Stimulated activated CD8-positive, alpha-beta memory T cell treated with anti-CD3 and anti-CD28 coated beads, Interleukin-7, amount 100 ng/mL, for 4 hours (primary cell): ENCODE measurements around the gene AMBRA1.

Experiments
- DNase-seq, 2 donors: peaks; one replicate each; pipeline ENCODE4 v3.0.0-alpha.2; 2020; ENCODE audit warnings: low read depth in 2 of 2

The AMBRA1 gene, protein sequence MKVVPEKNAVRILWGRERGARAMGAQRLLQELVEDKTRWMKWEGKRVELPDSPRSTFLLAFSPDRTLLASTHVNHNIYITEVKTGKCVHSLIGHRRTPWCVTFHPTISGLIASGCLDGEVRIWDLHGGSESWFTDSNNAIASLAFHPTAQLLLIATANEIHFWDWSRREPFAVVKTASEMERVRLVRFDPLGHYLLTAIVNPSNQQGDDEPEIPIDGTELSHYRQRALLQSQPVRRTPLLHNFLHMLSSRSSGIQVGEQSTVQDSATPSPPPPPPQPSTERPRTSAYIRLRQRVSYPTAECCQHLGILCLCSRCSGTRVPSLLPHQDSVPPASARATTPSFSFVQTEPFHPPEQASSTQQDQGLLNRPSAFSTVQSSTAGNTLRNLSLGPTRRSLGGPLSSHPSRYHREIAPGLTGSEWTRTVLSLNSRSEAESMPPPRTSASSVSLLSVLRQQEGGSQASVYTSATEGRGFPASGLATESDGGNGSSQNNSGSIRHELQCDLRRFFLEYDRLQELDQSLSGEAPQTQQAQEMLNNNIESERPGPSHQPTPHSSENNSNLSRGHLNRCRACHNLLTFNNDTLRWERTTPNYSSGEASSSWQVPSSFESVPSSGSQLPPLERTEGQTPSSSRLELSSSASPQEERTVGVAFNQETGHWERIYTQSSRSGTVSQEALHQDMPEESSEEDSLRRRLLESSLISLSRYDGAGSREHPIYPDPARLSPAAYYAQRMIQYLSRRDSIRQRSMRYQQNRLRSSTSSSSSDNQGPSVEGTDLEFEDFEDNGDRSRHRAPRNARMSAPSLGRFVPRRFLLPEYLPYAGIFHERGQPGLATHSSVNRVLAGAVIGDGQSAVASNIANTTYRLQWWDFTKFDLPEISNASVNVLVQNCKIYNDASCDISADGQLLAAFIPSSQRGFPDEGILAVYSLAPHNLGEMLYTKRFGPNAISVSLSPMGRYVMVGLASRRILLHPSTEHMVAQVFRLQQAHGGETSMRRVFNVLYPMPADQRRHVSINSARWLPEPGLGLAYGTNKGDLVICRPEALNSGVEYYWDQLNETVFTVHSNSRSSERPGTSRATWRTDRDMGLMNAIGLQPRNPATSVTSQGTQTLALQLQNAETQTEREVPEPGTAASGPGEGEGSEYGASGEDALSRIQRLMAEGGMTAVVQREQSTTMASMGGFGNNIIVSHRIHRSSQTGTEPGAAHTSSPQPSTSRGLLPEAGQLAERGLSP (N-terminal part only)

DNA sequence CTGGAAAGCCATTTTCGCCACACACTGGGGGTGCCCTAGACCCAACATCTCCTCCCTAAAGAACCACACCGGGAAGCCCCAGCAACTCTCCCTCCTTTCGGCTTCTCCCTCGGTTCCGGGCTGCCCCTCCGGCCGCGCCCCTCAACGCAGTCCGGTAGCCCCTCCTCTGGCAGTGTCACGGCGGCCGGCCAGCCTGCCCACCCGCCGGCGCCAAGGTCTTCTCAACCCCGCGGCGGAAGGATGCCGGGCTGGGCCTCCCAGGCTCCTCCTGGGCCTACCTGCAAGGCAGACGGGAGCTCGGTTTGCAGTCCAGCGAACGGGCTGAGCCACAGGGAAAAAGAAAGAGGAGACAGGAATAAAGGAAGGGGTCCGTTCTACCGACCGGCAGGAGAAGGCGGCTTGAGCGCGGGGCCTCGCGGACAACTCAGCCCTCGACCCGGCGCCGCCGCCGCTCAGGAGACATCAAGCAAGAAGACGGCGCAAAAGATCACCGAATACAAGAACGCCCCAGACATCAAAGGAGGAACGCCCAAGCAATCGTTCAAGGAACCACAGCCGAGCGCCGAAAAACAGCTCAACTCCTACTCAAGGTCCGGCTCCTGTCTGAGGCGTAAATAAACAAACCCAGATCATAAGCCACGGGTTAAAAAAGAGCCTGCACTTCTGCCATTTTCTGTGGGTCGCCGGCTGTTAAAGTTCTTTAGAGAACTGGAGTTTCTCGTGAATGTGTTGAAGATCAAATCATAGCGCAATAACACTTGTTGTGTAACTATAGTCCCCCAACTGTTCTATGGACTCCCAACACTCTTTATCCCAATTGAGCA, at the start of gene AMBRA1:
Gene AMBRA1, minus strand, starts transcription at position 474 of the 824 bp plus-strand sequence. CDS start 45,643 bp downstream, outside the sequence.
- peak; percentile 61 to 69 for DNase-seq

DNA sequence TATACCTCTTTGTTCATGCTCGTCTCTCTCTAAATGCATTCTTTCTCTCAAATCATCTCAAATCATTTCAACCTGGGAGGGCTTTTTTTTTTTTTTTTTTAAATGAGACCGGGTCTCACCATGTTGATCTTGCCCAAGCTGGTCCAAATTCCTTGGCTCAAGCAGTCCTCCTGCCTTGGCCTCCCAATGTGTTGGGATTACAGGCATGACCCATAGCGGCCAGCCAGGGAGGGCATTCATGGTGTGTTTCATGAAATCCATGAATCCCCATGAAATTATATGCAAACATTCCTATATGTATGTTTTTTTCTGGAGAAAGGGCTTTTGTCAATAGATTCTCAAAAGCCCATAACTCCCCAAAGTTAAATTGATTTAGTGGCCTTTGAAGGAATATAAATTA, 49.7 kb upstream of the AMBRA1 start:
- no peak for DNase-seq

DNA sequence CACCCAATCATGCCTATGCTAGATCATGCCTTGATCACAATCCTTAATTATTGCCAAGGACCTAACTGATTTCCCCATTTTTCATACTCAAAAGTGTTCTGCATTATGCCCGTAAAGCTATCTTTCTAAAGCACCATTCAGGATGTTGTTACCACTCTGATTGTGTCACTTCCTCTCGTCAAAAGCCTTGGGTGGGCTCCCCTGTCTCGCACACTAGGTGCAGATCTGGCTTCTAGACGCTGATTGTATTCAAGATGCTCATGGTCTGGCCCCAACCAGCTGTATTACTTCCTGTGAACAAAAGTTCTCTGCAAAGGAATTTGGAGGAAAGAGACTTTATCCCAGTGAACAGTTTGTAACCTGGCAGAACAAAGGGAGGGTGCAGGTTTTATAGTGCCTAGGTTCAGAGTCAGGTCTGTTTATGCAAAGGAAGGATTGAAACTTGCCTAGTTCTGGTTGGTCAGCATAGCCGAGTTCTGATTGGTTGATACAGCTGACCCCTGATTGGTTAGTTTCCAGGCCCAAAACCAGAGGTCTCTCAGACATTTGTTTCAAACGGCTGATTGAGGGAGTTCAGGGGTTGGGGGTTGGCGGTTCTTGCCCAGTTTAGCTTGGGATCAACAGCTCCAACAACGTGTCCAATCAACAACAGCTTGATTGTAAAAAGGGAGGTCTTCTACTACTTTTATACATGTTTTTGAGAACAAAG, 49.0 kb upstream of the AMBRA1 start:
- no peak for DNase-seq

DNA sequence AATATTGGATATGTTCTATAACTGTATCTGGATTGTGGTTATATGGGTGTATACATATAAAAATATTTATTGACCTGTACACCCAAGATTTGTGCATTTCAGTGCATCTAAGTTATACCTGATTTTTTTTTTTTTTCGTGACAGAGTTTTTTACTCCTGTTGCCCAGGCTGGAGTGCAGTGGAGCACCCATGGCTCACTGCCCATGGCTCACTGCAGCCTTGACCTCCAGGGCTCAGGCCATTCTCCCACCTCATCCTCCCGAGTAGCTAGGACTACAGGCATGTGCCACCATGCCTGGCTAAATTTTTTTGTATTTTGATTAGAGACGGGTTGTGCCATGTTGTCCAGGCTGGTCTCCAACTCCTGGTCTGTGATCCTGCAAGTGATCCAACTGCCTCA, 47.8 kb upstream of the AMBRA1 start:
- DNase-seq = no peak

DNA sequence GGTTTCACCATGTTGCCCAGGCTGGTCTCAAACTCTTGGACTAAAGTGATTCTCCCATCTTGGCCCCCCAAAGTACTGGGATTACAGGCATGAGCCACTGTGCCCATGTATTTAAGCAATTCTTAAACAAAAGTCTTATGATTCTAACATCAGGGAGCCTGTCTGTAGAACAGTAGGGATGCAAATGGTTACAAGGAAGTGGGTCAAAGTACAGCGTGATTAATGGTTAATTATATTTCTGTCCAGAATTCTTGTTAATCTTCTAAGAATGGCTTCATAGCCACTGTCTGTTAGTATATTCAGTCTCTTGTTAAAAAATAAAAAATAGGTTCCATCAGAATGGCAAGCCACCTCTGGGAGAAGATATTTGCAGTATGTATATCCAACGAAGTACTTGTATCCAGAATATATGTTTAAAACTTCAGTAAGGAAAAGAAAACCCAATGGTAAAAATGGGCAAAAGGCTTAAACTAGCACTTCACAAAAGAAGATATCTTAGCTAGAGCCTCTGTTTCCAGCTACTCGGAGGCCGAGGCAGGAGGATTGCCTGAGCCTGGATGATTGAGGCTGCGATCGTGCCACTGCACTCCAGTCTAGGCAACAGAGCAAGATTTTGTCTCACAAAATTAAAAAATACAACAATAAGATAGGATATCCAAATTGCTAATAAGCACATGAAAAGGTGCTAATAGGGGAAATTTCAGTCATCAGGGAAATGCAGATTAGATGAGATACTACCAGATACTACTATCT, 46.4 kb upstream of the AMBRA1 start:
- no peak for DNase-seq

DNA sequence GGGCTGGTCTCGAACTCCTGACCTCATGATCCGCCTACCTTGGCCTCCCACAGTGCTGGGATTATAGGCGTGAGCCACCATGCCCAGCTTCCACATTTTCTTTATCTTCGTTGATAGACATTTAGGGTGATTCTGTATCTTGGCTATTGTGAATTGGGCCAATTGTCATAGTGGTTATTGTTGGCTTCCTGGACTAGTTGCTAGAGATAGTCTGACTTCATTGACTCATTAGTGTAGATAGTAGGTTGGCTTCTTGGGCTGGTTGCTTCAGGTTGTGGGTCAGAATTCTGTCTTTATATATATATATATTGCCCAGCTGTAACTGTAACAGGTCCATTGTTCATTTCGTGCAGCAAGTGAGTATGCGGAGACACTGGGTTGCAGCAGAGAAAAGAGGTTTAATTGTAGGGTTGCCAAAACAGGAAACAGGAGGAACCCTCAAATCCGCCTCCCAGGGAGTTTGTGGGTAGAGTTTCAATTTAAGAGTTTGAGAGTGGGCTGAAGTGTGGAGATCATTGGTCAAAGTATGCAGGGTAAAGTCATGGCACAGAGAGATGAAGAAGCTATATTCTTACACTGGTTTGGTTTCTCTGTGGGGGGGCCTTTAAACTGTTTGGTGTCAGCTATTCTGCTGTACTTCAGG, 45.5 kb upstream of the AMBRA1 start:
- DNase-seq = no peak

DNA sequence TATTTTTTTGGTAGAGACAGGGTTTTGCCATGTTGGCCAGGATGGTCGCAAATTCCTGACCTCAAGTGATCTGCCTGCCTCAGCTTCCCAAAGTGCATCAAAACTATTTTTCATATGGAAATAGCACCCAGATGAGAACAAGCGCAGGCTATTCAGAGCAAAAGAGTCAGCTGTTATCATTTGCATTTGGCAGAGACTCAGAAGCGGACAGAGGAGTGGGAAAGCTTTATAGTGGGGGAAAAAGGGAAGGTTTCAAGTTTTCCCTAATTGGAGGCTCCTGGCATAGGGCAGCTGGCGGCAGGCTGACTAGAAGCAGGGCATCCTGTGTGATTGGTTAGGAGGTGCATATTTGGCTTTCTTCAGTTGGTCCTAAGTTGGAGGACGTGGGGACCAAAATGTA, 43.7 kb upstream of the AMBRA1 start:
- DNase-seq = no peak

DNA sequence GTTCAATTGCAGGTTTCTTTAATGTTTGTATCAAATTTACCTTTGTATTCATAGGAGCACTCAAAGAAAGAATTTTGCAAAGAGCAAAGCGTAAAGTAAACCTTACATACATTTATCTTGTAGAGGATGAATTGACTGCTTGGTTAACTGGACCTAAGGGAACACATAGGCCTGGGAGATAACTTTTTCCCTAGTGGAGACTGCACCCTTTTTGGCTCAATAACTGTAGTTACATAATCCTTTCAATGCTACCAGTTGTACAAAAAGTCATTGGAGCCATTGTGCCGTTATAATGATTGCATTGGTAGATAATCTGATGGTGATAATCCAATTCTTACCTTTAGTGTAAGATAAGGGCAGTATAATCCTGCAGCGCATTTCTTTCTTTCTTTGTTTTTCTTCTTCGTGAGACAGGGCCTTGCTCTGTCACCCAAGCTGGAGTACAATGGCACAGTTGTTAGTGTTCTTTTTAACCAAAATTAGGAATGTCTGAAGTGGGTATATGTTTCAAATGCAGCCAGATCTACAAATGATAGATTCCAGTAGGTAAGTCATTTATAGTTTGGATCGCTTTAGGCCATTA, 41.8 kb upstream of the AMBRA1 start:
- DNase-seq = no peak

DNA sequence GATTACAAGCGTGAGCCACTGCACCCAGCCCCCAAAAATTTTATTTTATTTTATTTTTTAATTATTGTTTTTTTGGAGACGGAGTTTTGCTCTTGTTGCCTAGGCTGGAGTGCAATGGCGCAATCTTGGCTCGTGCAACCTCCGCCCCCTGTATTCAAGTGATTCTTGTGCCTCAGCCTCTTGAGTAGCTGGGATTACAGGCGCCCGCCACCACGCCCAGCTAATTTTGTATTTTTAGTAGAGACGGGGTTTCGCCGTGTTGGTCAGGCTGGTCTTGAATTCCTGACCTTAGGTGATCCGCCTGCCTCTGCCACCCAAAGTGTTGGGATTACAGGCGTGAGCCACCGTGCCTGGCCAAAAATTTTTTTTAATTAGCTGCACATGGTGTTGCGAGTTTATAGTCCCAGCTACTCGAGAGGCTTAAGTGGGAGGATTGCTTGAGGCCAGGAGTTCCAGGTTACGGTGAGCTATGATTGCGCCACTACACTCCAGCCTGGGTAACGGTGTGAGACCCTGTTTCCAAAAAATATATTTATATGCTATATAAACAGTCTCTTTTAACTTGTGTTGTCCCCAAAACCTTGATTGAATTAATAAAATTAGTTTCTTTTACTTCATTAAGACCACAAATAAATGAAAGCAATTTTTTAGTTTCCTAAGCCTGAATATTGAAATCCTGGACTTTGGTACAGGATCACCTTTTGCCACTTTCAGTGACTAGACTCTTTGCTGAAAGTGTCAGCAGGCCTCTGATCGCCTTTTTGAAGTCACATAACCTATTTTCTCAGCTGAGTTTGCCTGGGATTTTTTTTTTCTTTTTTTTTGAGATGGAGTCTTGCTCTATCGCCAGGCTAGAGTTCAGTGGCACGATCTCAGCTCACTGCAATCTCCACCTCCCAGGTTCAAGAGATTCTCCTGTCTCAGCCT, 39.7 kb upstream of the AMBRA1 start:
- DNase-seq = no peak

DNA sequence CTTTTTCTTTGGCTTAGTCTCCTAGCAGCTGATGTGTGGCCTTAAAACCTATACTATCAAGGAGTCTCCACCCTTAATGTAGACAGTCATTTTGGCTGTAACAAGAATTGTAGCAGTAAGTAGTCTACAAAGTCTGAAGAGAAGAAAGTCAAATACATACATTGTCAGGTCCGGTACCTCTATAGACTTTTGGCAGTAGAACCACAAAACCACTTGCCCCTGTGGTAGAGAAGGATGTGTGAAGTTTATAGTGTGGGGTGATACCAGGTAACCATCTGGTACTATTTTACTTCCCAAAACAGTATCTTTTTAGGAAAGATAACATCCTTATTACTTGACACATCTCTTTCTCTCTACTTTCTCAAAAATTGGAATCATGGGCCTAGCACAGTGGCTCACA, 38.7 kb upstream of the AMBRA1 start:
- DNase-seq = no peak

DNA sequence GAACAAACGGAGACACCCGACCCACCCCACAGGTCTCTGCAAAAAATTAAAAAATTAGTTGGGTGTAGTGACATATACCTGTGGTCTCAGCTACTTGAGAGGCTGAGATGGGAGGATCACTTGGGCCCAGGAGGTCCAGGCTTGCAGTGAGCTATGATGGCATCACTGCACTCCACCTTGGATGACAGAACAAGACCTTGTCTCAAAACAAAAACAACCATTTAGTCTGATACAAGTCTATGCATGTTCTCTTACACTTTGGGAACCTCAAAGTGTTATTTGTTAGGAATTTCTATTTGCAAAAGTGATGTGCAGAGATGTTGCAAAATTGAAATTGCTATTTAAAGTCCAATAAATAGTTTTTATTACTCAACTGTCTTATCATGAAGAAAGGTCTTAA, 37.9 kb upstream of the AMBRA1 start:
- DNase-seq = no peak

DNA sequence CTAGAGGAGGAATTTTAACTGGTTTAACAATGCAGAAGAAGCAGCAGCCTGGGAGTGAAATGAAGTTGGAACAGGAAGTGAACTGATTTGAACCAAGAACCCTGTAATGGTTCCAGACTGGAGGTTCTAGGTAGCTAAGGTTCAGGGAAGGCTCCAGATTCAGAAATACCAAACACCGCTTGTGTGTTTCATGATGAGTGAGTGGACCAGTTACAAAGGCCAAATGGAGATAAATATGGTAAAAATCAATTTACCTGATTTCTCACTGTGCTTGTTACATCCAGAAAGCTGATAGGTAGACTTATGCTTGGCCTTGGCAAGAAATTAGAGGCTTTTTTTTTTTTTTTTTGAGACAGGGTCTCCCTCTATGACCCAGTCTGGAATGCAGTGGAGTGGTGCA, 36.4 kb upstream of the AMBRA1 start:
- no peak for DNase-seq

DNA sequence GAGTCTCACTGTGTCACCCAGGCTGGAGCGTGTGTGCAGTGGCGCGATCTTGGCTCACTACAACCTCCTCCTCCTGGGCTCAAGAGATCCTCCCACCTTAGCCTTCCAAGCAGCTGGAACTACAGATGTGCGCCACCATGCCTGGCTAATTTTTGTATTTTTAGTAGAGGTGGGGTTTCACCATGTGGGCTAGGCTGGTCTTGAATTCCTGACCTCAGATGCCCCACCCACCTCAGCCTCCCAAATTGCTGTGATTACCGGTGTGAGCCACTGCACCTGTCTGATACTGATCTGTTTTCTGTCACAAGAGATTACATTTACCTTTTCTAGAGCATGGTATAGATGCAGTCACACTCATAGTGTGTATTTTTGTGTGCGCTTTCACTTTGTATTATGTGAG, 35.1 kb upstream of the AMBRA1 start:
- no peak for DNase-seq

DNA sequence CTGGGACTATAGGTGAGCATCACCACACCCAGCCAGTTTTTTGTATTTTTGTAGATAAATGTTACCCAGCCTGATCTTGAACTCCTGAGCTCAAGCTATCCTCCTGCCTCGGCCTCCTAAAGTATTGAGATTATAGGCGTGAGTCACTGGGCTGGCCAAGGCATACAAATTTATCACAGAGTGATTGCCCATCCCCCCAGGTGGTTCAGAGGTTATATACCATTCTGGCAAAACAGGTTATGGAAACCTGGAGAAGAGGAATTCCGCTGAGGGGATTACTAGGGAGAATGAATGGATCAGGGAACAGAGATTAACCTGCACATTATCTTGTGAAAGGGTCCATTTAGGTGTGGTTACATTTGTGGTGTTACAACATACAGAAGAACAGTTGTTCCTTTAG, 31.6 kb upstream of the AMBRA1 start:
- DNase-seq = no peak

DNA sequence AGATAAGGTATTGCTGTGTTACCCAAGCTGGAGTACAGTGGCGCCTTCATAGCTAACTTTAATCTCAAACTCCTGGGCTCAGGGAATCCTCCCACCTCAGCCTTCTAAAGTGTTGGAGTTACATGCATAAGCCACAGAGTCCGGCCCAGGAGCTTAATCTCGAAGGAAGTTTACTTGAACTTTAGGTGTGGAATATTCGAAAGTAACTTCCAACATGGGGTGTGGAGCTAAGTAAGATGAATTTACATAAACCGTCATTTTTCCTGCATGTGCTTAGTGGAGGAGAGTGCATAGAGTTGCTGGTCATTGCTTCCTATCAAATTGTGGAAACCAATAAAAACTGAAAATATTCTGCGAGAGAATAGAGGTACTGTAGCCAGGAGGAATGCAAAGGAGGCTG, 25.0 kb upstream of the AMBRA1 start:
- DNase-seq = no peak

DNA sequence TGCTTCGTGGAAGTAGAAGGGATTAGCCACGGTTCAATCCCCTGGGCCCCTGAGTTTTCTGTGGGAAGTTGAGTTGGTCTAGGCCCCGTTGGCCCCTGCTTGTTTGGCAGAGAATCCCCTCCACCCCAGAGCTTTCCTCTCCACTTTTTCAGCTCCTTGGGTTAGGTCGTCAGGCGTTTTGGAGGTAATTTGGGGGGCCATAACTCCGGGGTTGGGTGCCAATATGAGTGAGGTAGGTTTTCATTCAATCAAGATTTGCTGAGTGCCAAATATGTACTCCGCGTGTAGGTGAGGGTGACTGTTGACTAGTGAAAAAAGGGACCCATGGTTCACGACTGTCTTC, 24.1 kb upstream of the AMBRA1 start:
- no peak for DNase-seq

DNA sequence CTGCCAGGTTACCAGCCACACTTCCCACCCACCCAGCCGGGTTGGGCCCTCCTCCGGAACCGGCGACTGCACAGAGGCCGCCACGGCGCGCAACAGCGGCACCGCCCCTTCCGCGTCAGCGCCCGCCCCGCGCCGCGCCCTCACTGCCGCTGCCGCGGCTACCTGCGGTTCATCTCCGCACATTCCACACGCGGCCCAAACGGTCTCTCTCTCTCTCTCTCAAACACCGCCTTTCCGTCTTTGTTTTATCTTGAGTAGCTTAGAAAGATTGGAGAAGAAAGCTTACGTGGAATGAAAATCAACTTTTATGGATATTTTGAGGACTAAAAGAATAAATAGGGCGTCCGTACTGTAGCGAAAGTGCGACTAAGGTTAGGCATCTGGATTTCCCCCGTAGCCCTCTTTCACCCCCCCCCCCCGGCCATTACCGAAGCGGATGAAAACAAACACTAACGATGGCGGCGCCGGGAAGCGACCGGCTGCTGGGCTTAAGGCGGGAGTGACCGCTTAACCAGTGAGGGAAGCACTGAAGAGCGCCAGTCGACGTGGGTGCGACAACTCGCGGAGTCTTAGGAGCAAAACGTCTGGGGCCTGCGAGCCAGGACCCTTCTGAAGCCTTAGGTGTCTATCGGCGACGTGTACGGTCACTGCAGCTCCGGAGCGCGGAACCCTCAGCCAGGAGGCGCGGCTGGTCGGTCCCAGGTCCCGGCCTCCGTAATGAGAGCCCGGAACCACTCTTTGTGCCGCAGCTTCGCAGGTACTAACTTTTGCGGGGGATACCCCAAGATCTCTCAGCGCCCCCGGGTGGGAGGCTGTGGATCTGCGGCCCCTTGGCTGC, 23.5 kb upstream of the AMBRA1 start, which contains the start of the genes ATG13 and HARBI1:
Gene ATG13, plus strand, starts transcription at position 420 of the 838 bp plus-strand sequence. CDS start 26,739 bp downstream, outside the sequence.
Gene HARBI1, minus strand, starts transcription at position 94 of the 838 bp plus-strand sequence. CDS start 990 bp downstream, outside the sequence.
- DNase-seq = peak; percentile 87 to 93
